HepG2 (cell line): ENCODE results near the gene MEF2A. TPM values are rescaled to one million over a fixed set of nuclear protein-coding genes. Genes with fewer than 3 reads are reported as not detected.

Source experiments
- ATAC-seq: fragments of 200-7000 bp; cut with Tn5 transposase; 3 replicates; pipeline ENCODE4 v1.9.1; 2020; ENCODE audit warnings: mild to moderate bottlenecking, moderate library complexity
- BruUV-seq: library from RNA; stranded (reverse); fragments of 400-500 nt; replicated peaks from 2 replicates; lab custom pipeline; 2021; lab: Mats Ljungman, UMichigan
- CTCF ChIA-PET: fragments of 300-600 bp; formaldehyde crosslinking; extraction: SDS; loops from one replicate; lab custom pipeline; 2021; ENCODE audit warnings: low total read pairs, inconsistent platforms, low intra/inter-chr PET ratio; lab: Yijun Ruan, JAX
- POLR2A ChIA-PET: fragments of 350-600 bp; sonication (Branson Sonifier 250); formaldehyde crosslinking; loops from one replicate; lab custom pipeline; 2020; ENCODE audit warnings: antibody characterized with exemption, inconsistent platforms; lab: Yijun Ruan, JAX
- DNase-seq: peaks from one replicate; pipeline ENCODE4 v3.0.0-alpha.2; 2015; ENCODE audit warnings: low spot score
- FAIRE-seq: peaks from 3 replicates; lab custom pipeline; 2011; peaks lifted over from hg19 to GRCh38; lab: Jason Lieb, UNC
- H2AFZ ChIP-seq: one replicate; pipeline ENCODE4 v1.6.1; 2011; ENCODE audit warnings: low read length, inconsistent platforms
- H3K27ac ChIP-seq: fragments of 300-600 bp; 3 replicates; pipeline ENCODE4 v1.8.0; 2011; ENCODE audit warnings: mixed run types, mild to moderate bottlenecking, mixed read lengths, low read length, inconsistent platforms; ENCODE audit not compliant: insufficient read depth; ENCODE audit errors: extremely low read length
- H3K27me3 ChIP-seq, 2 experiments: fragments of 200-600 bp in 1 of 2; 2 replicates in 1 of 2; 3 replicates in 1 of 2; pipeline versions ENCODE4 v1.6.0 to v1.8.0; 2011; ENCODE audit warnings: low read length in 2 of 2, mild to moderate bottlenecking in 2 of 2, moderate library complexity in 2 of 2, inconsistent platforms in 1 of 2; ENCODE audit not compliant: insufficient read depth in 2 of 2, control insufficient read depth in 1 of 2
- H3K36me3 ChIP-seq, 2 experiments: fragments of 200-600 bp in 1 of 2; replicated peaks in 1 of 2; 2 replicates in 1 of 2; 3 replicates in 1 of 2; pipeline versions ENCODE4 v1.5.1 to v1.8.0; 2011; ENCODE audit warnings: low read length in 2 of 2, inconsistent platforms in 1 of 2; ENCODE audit not compliant: insufficient read depth in 2 of 2, control insufficient read depth in 1 of 2
- H3K4me1 ChIP-seq: 2 replicates; pipeline ENCODE4 v1.5.1; 2012; ENCODE audit warnings: low read length, inconsistent platforms; ENCODE audit not compliant: insufficient read depth
- H3K4me2 ChIP-seq: 2 replicates; pipeline ENCODE4 v1.6.0; 2011; ENCODE audit warnings: low read depth, low read length, inconsistent platforms
- H3K4me3 ChIP-seq, 3 experiments: fragments of 200-600 bp in 1 of 3; sonication (generic), shearing (Covaris generic) in 1 of 3; replicated peaks in 1 of 3; 2 replicates each; pipeline ENCODE4 v1.5.1; 2011 to 2016; ENCODE audit warnings: low read length in 3 of 3, inconsistent platforms in 2 of 3, low read depth in 2 of 3, mild to moderate bottlenecking in 2 of 3, control low read depth in 1 of 3, mixed read lengths in 1 of 3; ENCODE audit not compliant: insufficient read depth in 1 of 3
- H3K79me2 ChIP-seq: one replicate; pipeline ENCODE4 v1.6.1; 2011; ENCODE audit warnings: low read length, inconsistent platforms; ENCODE audit not compliant: insufficient read depth
- H3K9ac ChIP-seq: 2 replicates; pipeline ENCODE4 v1.6.0; 2011; ENCODE audit warnings: mild to moderate bottlenecking, low read depth, low read length, inconsistent platforms; ENCODE audit not compliant: insufficient read depth
- H3K9me3 ChIP-seq: 2 replicates; pipeline ENCODE4 v1.5.1; 2012; ENCODE audit warnings: mild to moderate bottlenecking, low read length
- H4K20me1 ChIP-seq: 2 replicates; pipeline ENCODE4 v1.6.0; 2011; ENCODE audit warnings: inconsistent platforms, mild to moderate bottlenecking, low read length, moderate library complexity; ENCODE audit not compliant: insufficient read depth
- ATRX ChIP-seq: sonication (generic); formaldehyde crosslinking; IDR thresholded peaks from 2 replicates; pipeline ENCODE4 v1.4.0; 2020; ENCODE audit warnings: missing genetic modification reagents, borderline replicate concordance
- CSRNP1 ChIP-seq: sonication (generic); formaldehyde crosslinking; IDR thresholded peaks from 2 replicates; pipeline ENCODE4 v1.8.1; 2023; ENCODE audit warnings: mild to moderate bottlenecking, missing genetic modification reagents
- DNMT3B ChIP-seq: conservative IDR thresholded peaks from 2 replicates; pipeline ENCODE4 v1.6.1; 2016; ENCODE audit warnings: missing biosample characterization, control low read depth
- KDM5A ChIP-seq: fragments of 200-600 bp; sonication (generic); IDR thresholded peaks from 2 replicates; pipeline ENCODE4 v1.7.0; 2018; ENCODE audit warnings: antibody characterized with exemption, mild to moderate bottlenecking, low read length, borderline replicate concordance
- MIER2 ChIP-seq: IDR thresholded peaks from 2 replicates; pipeline ENCODE4 v1.6.1; 2016; ENCODE audit warnings: missing biosample characterization, missing genetic modification reagents
- NAIF1 ChIP-seq: sonication (generic); formaldehyde crosslinking; IDR thresholded peaks from 2 replicates; pipeline ENCODE4 v1.5.0; 2020; ENCODE audit warnings: mild to moderate bottlenecking, missing genetic modification reagents, borderline replicate concordance
- SMAD1 ChIP-seq: sonication (generic); formaldehyde crosslinking; IDR thresholded peaks from 2 replicates; pipeline ENCODE4 v1.4.0; 2020; ENCODE audit warnings: missing genetic modification reagents, low read depth, mild to moderate bottlenecking, borderline replicate concordance
- SOX13 ChIP-seq, 3 experiments: fragments of 450-650 bp in 1 of 3; sonication (generic) in 1 of 3; formaldehyde crosslinking in 1 of 3; IDR thresholded peaks in 2 of 3; conservative IDR thresholded peaks in 1 of 3; 2 replicates each; pipeline versions ENCODE4 v1.5.0 to v1.6.1; 2016 to 2020; ENCODE audit warnings: antibody characterized with exemption in 1 of 3, mild to moderate bottlenecking in 1 of 3, missing compliant biosample characterization in 1 of 3, missing genetic modification reagents in 1 of 3, moderate library complexity in 1 of 3
- ZBED4 ChIP-seq: sonication (generic); formaldehyde crosslinking; IDR thresholded peaks from 2 replicates; pipeline ENCODE4 v1.4.0; 2020; ENCODE audit warnings: missing genetic modification reagents, borderline replicate concordance
- ZFYVE20 ChIP-seq: sonication (generic); formaldehyde crosslinking; IDR thresholded peaks from 2 replicates; pipeline ENCODE4 v1.8.0; 2023; ENCODE audit warnings: low read depth, mild to moderate bottlenecking, moderate library complexity, missing genetic modification reagents, borderline replicate concordance
- ZNF326 ChIP-seq: sonication (generic); formaldehyde crosslinking; IDR thresholded peaks from 2 replicates; pipeline ENCODE4 v1.4.0; 2020; ENCODE audit warnings: missing genetic modification reagents, borderline replicate concordance
- ZNF569 ChIP-seq: sonication (generic); formaldehyde crosslinking; IDR thresholded peaks from 2 replicates; pipeline ENCODE4 v1.5.0; 2020; ENCODE audit warnings: mild to moderate bottlenecking, missing genetic modification reagents, moderate library complexity, borderline replicate concordance
- ZNF652 ChIP-seq: IDR thresholded peaks from 2 replicates; pipeline ENCODE4 v1.6.1; 2016; ENCODE audit warnings: low read depth, borderline replicate concordance
- WGBS: methylation state at CpG from one replicate; pipeline ENCODE4 v1.1.6; 2017; ENCODE audit warnings: low lambda C conversion rate; 5-methylcytosine and 5-hydroxymethylcytosine counted together
- in situ Hi-C: cut with HindIII; loops from 2 replicates; pipeline ENCODE4 v1.10.0; 2017; ENCODE audit warnings: low pct_unique_long_range_greater_than_20kb; ENCODE audit not compliant: extremely low pct_ligation_motif_present
- intact Hi-C: fragments of 100-400 bp; cut with micrococcal nuclease; formaldehyde crosslinking; loops from one replicate; pipeline ENCODE4 v1.10.0; 2022; ENCODE audit not compliant: unreplicated experiment
- polyA plus RNA-seq, 8 experiments: library from polyadenylated mRNA; depleted of rRNA in 3 of 8; stranded (reverse) in 7 of 8; unstranded in 1 of 8; fragments of >200 nt; fragmentation: Illumina TruSeq in 4 of 8; extraction: Trizol in 4 of 8; gene quantifications; 2 replicates each; pipeline versions ENCODE4 v1.2.1 to v1.2.3, GENCODE V29; 2011 to 2016; ENCODE audit warnings: low read depth in 4 of 8, missing spikeins in 1 of 8, mixed read lengths in 1 of 8; ENCODE audit not compliant: insufficient read depth in 1 of 8
- total RNA-seq, 5 experiments: library from RNA; depleted of rRNA; stranded (reverse); fragments of >200 nt; fragmentation: Illumina TruSeq; extraction: Trizol; gene quantifications; 2 replicates each; pipeline ENCODE4 v1.2.3, GENCODE V29; 2016; ENCODE audit warnings: low read depth in 1 of 5

MEF2A gene
- total and polyA plus RNA-seq, 2 of the 13 experiments (the other 11 are each of a cell fraction or from before 2014, with no cell fraction given) = 15.2 to 24.4 TPM

GRCh38 chr15:99732751-99733267, 167.0 kb downstream of the MEF2A start:
- no TSS peak for BruUV-seq
- peak overlapping the region; percentile 56 for H3K27ac ChIP-seq
- intact Hi-C loops (no loop called here), in situ Hi-C loops (no loop called here)
- WGBS = 0% methylated on average over 1 of the region's 46 CpGs
- ATAC-seq (peak; percentile 45), FAIRE-seq (no peak), DNase-seq (no peak)
- ChIA-PET CTCF (no interaction called here), POLR2A (interaction anchor here (0.5 to 2.9 kb wide), 25 partner anchors 8 to 632 kb away, joined by 3 to 18 read pairs (median 4); partner anchors contain the start of genes LRRC28 and MEF2A)
- peak overlapping the region; percentile 68 for H3K4me2 ChIP-seq
- peak overlapping the region; percentile 72 to 84 (median 75) for H3K4me3 ChIP-seq
- no peaks in the 10 kb centered on the region for H3K79me2 ChIP-seq
- H4K20me1 ChIP-seq = no peaks in the 10 kb centered on the region
- H3K36me3 ChIP-seq = peaks cover 0 to 12% of the 10 kb centered on the region in 2 experiments; a peak in 2 of 5 replicates
- no peak overlapping the region for H2AFZ ChIP-seq
- no peaks in the 10 kb centered on the region for H3K9me3 ChIP-seq
- H3K4me1 ChIP-seq = peaks cover 52% of the 10 kb centered on the region
- H3K27me3 ChIP-seq = no peaks in the 10 kb centered on the region; a peak in 1 of 5 replicates
- peak overlapping the region; percentile 77 for H3K9ac ChIP-seq
- TF ChIP-seq CSRNP1 (CRISPR knock-in tag) (no peak; the same call in 1 of the 2 replicates), ATRX (CRISPR knock-in tag) (no peak), DNMT3B (no peak), MIER2 (CRISPR knock-in tag) (no peak), NAIF1 (no peak), ZNF326 (no peak), SMAD1 (CRISPR knock-in tag) (no peak), ZNF569 (CRISPR knock-in tag) (no peak), ZNF652 (CRISPR knock-in tag) (no peak), ZFYVE20 (CRISPR knock-in tag) (0 out of 2 replicates have a peak, but pooled peaks have one; percentile 60), ZBED4 (no peak), KDM5A (no peak), SOX13 (IDR thresholded peaks at IDR 0.05) (no peak), SOX13 (CRISPR knock-in tag; conservative IDR thresholded peaks at IDR 0.05 in 1 of 2, IDR thresholded peaks at IDR 0.05 in 1 of 2) (no peak)
